H1 (cell line): Measurements from ENCODE around the gene SEC31A. TPM values are rescaled to one million over a fixed set of nuclear protein-coding genes. Genes with fewer than 3 reads are reported as not detected.

ENCODE experiments used
- CTCF ChIA-PET: fragments of 300-600 bp; sonication (Branson Sonifier 250); formaldehyde crosslinking; loops from one replicate; lab custom pipeline; 2021; ENCODE audit not compliant: partially characterized antibody; lab: Charles Lee
- POLR2A ChIA-PET: fragments of 300-600 bp; sonication (Branson Sonifier 250); formaldehyde crosslinking; loops from one replicate; lab custom pipeline; 2021; ENCODE audit warnings: inconsistent platforms; ENCODE audit not compliant: partially characterized antibody; lab: Charles Lee
- DNase-seq, 2 experiments: peaks; one replicate each; pipeline versions ENCODE4 v3.0.0 to v3.0.0-alpha.2; 2010 to 2022; ENCODE audit warnings: low spot score in 2 of 2, low read depth in 1 of 2, mixed read lengths in 1 of 2
- FAIRE-seq: peaks from 2 replicates; lab custom pipeline; 2011; peaks lifted over from hg19 to GRCh38; lab: Jason Lieb, UNC
- H2AFZ ChIP-seq: 2 replicates; pipeline ENCODE4 v1.8.1; 2012; ENCODE audit warnings: low read length, inconsistent platforms
- H2AK5ac ChIP-seq: 2 replicates; pipeline ENCODE4 v1.6.1; 2013; ENCODE audit warnings: low read depth, low read length
- H2BK120ac ChIP-seq: replicated peaks from 2 replicates; pipeline ENCODE3; 2013; ENCODE audit warnings: low read depth, low read length, inconsistent platforms
- H2BK12ac ChIP-seq: 2 replicates; pipeline ENCODE4 v1.6.1; 2013; ENCODE audit warnings: low read depth, low read length
- H2BK15ac ChIP-seq: 2 replicates; pipeline ENCODE4 v1.6.1; 2013; ENCODE audit warnings: low read length
- H2BK20ac ChIP-seq: 2 replicates; pipeline ENCODE4 v1.6.1; 2013; ENCODE audit warnings: low read length
- H2BK5ac ChIP-seq: 2 replicates; pipeline ENCODE4 v1.6.1; 2013; ENCODE audit warnings: low read depth, low read length
- H3K14ac ChIP-seq: 2 replicates; pipeline ENCODE4 v1.6.1; 2013; ENCODE audit warnings: inconsistent platforms; ENCODE audit not compliant: insufficient read length
- H3K18ac ChIP-seq: 2 replicates; pipeline ENCODE4 v1.6.1; 2013; ENCODE audit warnings: low read length; ENCODE audit errors: extremely low read depth
- H3K23ac ChIP-seq: 2 replicates; pipeline ENCODE4 v1.6.1; 2013; ENCODE audit warnings: inconsistent platforms; ENCODE audit not compliant: insufficient read length
- H3K23me2 ChIP-seq: 2 replicates; pipeline ENCODE4 v1.6.1; 2013; ENCODE audit warnings: low read depth, low read length
- H3K27ac ChIP-seq: 2 replicates; pipeline ENCODE4 v1.6.1; 2011; ENCODE audit warnings: low read depth, low read length, inconsistent platforms
- H3K27me3 ChIP-seq, 4 experiments: replicated peaks in 1 of 4; 1 replicate in 1 of 4; 2 replicates in 3 of 4; pipeline versions ENCODE4 v1.6.1 to v1.8.1; 2011 to 2013; ENCODE audit warnings: low read length in 3 of 4, mild to moderate bottlenecking in 3 of 4, inconsistent platforms in 2 of 4, mixed read lengths in 2 of 4, moderate library complexity in 1 of 4; ENCODE audit not compliant: control insufficient read depth in 3 of 4, insufficient read depth in 3 of 4; ENCODE audit errors: extremely low read depth in 1 of 4
- H3K36me3 ChIP-seq, 4 experiments: 2 replicates each; pipeline versions ENCODE4 v1.6.1 to v1.8.1; 2011 to 2013; ENCODE audit warnings: mild to moderate bottlenecking in 4 of 4, low read length in 3 of 4, moderate library complexity in 2 of 4, control low read depth in 1 of 4, inconsistent platforms in 1 of 4; ENCODE audit not compliant: insufficient read depth in 4 of 4, control insufficient read depth in 2 of 4
- H3K4ac ChIP-seq: replicated peaks from 2 replicates; pipeline ENCODE3; 2013; ENCODE audit warnings: low read length, low read depth, mixed read lengths, inconsistent platforms; ENCODE audit not compliant: insufficient read length
- H3K4me1 ChIP-seq, 4 experiments: replicated peaks in 1 of 4; 1 replicate in 1 of 4; 2 replicates in 3 of 4; pipeline versions ENCODE4 v1.6.1 to v1.8.1; 2011 to 2013; ENCODE audit warnings: low read length in 3 of 4, inconsistent platforms in 2 of 4, mixed read lengths in 1 of 4; ENCODE audit not compliant: insufficient read depth in 4 of 4, control insufficient read depth in 3 of 4
- H3K4me2 ChIP-seq, 2 experiments: 2 replicates each; pipeline versions ENCODE4 v1.6.1 to v1.8.1; 2011 to 2013; ENCODE audit warnings: low read depth in 2 of 2, low read length in 2 of 2, control low read depth in 1 of 2, inconsistent platforms in 1 of 2, mild to moderate bottlenecking in 1 of 2; ENCODE audit not compliant: insufficient read depth in 1 of 2
- H3K4me3 ChIP-seq, 4 experiments: fragments of 200-600, 300-600 bp in 1 of 4; sonication (generic), shearing (Covaris generic), sonication (Bioruptor Twin) in 1 of 4; 2 replicates each; pipeline versions ENCODE4 v1.5.1 to v1.8.1; 2011 to 2016; ENCODE audit warnings: low read length in 4 of 4, low read depth in 3 of 4, control low read depth in 2 of 4, inconsistent platforms in 2 of 4, mild to moderate bottlenecking in 2 of 4, mixed read lengths in 1 of 4, moderate library complexity in 1 of 4; ENCODE audit not compliant: insufficient read depth in 2 of 4; ENCODE audit errors: extremely low read depth in 1 of 4
- H3K56ac ChIP-seq: replicated peaks from 2 replicates; pipeline ENCODE3; 2013; ENCODE audit warnings: low read depth, mild to moderate bottlenecking, mixed read lengths, low read length, inconsistent platforms; ENCODE audit not compliant: insufficient read length
- H3K79me1 ChIP-seq: 2 replicates; pipeline ENCODE4 v1.6.1; 2013; ENCODE audit warnings: low read depth, low read length, control low read depth
- H3K79me2 ChIP-seq, 2 experiments: 2 replicates each; pipeline versions ENCODE4 v1.6.1 to v1.8.1; 2012 to 2013; ENCODE audit warnings: low read length in 2 of 2, mild to moderate bottlenecking in 2 of 2, inconsistent platforms in 1 of 2; ENCODE audit not compliant: insufficient read depth in 2 of 2, control insufficient read depth in 1 of 2
- H3K9ac ChIP-seq, 4 experiments: replicated peaks in 1 of 4; 1 replicate in 1 of 4; 2 replicates in 3 of 4; pipeline versions ENCODE4 v1.6.1 to v1.8.1; 2011 to 2013; ENCODE audit warnings: low read depth in 3 of 4, low read length in 3 of 4, control low read depth in 2 of 4, mild to moderate bottlenecking in 2 of 4, moderate library complexity in 2 of 4, inconsistent platforms in 1 of 4; ENCODE audit errors: extremely low read depth in 1 of 4
- H3K9me3 ChIP-seq, 2 experiments: 2 replicates each; pipeline versions ENCODE4 v1.6.1 to v1.8.1; 2012 to 2013; ENCODE audit warnings: mild to moderate bottlenecking in 2 of 2, moderate library complexity in 2 of 2, control low read depth in 1 of 2, inconsistent platforms in 1 of 2, low read depth in 1 of 2, low read length in 1 of 2, mixed read lengths in 1 of 2; ENCODE audit not compliant: insufficient read depth in 2 of 2
- H4K20me1 ChIP-seq, 2 experiments: replicated peaks in 1 of 2; 2 replicates each; pipeline versions ENCODE3 to v1.8.1; 2011 to 2013; ENCODE audit warnings: inconsistent platforms in 2 of 2, low read length in 2 of 2, mild to moderate bottlenecking in 1 of 2; ENCODE audit not compliant: insufficient read depth in 2 of 2, control insufficient read depth in 1 of 2
- H4K5ac ChIP-seq: 2 replicates; pipeline ENCODE4 v1.6.1; 2013; ENCODE audit warnings: low read length, low read depth, mixed read lengths, inconsistent platforms; ENCODE audit not compliant: insufficient read length
- H4K8ac ChIP-seq: 2 replicates; pipeline ENCODE4 v1.8.0; 2013; ENCODE audit warnings: mild to moderate bottlenecking, moderate library complexity, low read length, inconsistent platforms; ENCODE audit not compliant: insufficient read depth; ENCODE audit errors: extremely low read depth
- H4K91ac ChIP-seq: replicated peaks from 2 replicates; pipeline ENCODE3; 2013; ENCODE audit warnings: low read length, mixed read lengths, inconsistent platforms; ENCODE audit not compliant: insufficient read length
- SP4 ChIP-seq: IDR thresholded peaks from 2 replicates; pipeline ENCODE4 v1.6.1; 2012; ENCODE audit warnings: low read length, inconsistent platforms
- WGBS, 2 experiments: shearing (Covaris generic) in 1 of 2; methylation state at CpG; one replicate each; pipeline versions ENCODE4 v1.1.6 to v1.1.7; 2013 to 2015; ENCODE audit warnings: low lambda C conversion rate in 2 of 2, mixed read lengths in 2 of 2, inconsistent platforms in 1 of 2, low coverage in 1 of 2, missing lambda C conversion rate in 1 of 2; ENCODE audit not compliant: insufficient replicate concordance in 2 of 2, insufficient coverage in 1 of 2, insufficient read length in 1 of 2; ENCODE audit errors: extremely low coverage in 1 of 2, missing lambda C conversion rate in 1 of 2; 5-methylcytosine and 5-hydroxymethylcytosine counted together
- polyA plus RNA-seq, 7 experiments: library from polyadenylated mRNA; depleted of rRNA in 3 of 7; stranded (reverse) in 5 of 7; unstranded in 2 of 7; fragments of >200 nt in 5 of 7; fragments of 200-250 nt in 2 of 7; gene quantifications; 1 replicate in 5 of 7; 2 replicates in 1 of 7; 4 replicates in 1 of 7; pipeline versions ENCODE4 v1.2.1 to v1.2.3, GENCODE V29; 2011 to 2013; ENCODE audit warnings: missing spikeins in 2 of 7, mixed read lengths in 2 of 7
- total RNA-seq: library from RNA; stranded (reverse); fragmentation: NEBNext Ultra II Directional; extraction: Animal tissue kit (Norgen Biotek cat#: 25700); gene quantifications from 2 replicates; pipeline ENCODE4 v1.2.1, GENCODE V29; 2021
- TF ChIP-seq, protein P1 (sequence below): IDR thresholded peaks from 2 replicates; pipeline ENCODE4 v1.6.1; 2012; ENCODE audit warnings: inconsistent platforms

The SEC31A gene
- total and polyA plus RNA-seq, 2 of the 8 experiments (the other 6 are each of a cell fraction or from before 2014, with no cell fraction given): 112 to 125 TPM

DNA sequence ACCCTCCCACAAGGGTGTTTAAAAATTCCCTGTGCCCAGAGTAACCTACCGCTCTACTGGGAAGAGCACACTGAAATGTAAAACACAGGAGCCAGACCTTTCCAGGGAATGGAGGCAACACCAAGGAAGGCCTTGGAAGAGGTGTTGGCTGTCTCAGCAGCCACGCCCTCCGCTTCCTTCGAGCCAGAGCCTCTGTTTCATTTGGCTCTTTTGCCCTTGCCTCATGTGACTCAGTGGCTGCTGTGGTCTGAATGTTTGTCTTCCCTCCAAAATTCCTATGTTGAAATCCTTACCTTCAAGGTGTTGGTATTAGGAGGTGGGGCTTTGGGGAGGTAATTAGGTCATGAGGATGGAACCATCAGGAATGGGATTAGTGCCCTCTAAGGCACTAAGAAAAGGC, 103.6 kb downstream of the SEC31A start:
- no peak overlapping the region for H3K4me3 ChIP-seq
- 80% methylated on average over 4 of the region's 4 CpGs; no CpG with 5 or more reads in 1 of the 2 experiments for WGBS, 2 experiments
- no peak overlapping the region for H3K4ac ChIP-seq
- no peak overlapping the region for H4K5ac ChIP-seq
- H3K18ac ChIP-seq: no peak overlapping the region
- no peak for DNase-seq
- CTCF ChIA-PET: interaction anchor here (2.3 to 3.5 kb wide), 2 partner anchors 12 to 45 kb away, joined by 5 to 16 read pairs; partner anchors contain the start of gene SCD5
- TF ChIP-seq, protein P1, sequence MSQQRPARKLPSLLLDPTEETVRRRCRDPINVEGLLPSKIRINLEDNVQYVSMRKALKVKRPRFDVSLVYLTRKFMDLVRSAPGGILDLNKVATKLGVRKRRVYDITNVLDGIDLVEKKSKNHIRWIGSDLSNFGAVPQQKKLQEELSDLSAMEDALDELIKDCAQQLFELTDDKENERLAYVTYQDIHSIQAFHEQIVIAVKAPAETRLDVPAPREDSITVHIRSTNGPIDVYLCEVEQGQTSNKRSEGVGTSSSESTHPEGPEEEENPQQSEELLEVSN: no peak
- TF ChIP-seq SP4: no peak
- H3K56ac ChIP-seq: no peak overlapping the region
- H3K79me2 ChIP-seq: no peaks in the 10 kb centered on the region
- H4K20me1 ChIP-seq: peaks cover 9 to 32% of the 10 kb centered on the region in 2 experiments
- no peak overlapping the region for H2BK5ac ChIP-seq
- no peak overlapping the region for H2BK12ac ChIP-seq
- H2AK5ac ChIP-seq: no peak overlapping the region
- H2BK120ac ChIP-seq: no peak overlapping the region
- peaks cover 0 to 6% (median 0%) of the 10 kb centered on the region in 4 experiments; a peak in 1 of 8 replicates for H3K36me3 ChIP-seq
- H4K8ac ChIP-seq: no peak overlapping the region
- H3K27ac ChIP-seq: no peak overlapping the region
- H3K23me2 ChIP-seq: no peaks in the 10 kb centered on the region
- POLR2A ChIA-PET: no interaction called here
- peaks cover 5 to 10% of the 10 kb centered on the region in 2 experiments; a peak in 1 of 4 replicates for H3K9me3 ChIP-seq
- no peak for FAIRE-seq
- no peak overlapping the region for H3K23ac ChIP-seq
- H3K9ac ChIP-seq: no peak overlapping the region
- no peaks in the 10 kb centered on the region for H3K79me1 ChIP-seq
- H4K91ac ChIP-seq: no peak overlapping the region
- H3K4me2 ChIP-seq: no peak overlapping the region
- no peak overlapping the region for H2AFZ ChIP-seq
- no peak overlapping the region for H2BK15ac ChIP-seq
- H3K14ac ChIP-seq: no peak overlapping the region
- H3K27me3 ChIP-seq: peaks cover 66 to 99% (median 95%) of the 10 kb centered on the region in 4 experiments
- peaks cover 0 to 5% (median 3%) of the 10 kb centered on the region in 4 experiments; a peak in 3 of 7 replicates for H3K4me1 ChIP-seq
- H2BK20ac ChIP-seq: no peak overlapping the region
